OCI-LY1 (cell line): ENCODE results near the gene C1orf50.

Source experiments
- H2AFZ ChIP-seq: fragments of 200-600 bp; sonication (generic), shearing (Covaris generic); 2 replicates; pipeline ENCODE4 v1.6.0; 2014; ENCODE audit warnings: antibody characterized with exemption, mild to moderate bottlenecking, low read length
- H3F3A ChIP-seq: fragments of 200-600 bp; sonication (generic), shearing (Covaris generic); 2 replicates; pipeline ENCODE4 v1.6.0; 2014; ENCODE audit warnings: mild to moderate bottlenecking, antibody characterized with exemption, low read length, moderate library complexity; ENCODE audit not compliant: insufficient read depth
- H3K27ac ChIP-seq: fragments of 200-600 bp; sonication (generic); 2 replicates; pipeline ENCODE4 v1.5.1; 2014; ENCODE audit warnings: low read length, mixed run types, mild to moderate bottlenecking, low read depth; ENCODE audit not compliant: poor library complexity, severe bottlenecking
- H3K27me3 ChIP-seq: fragments of 200-600 bp; sonication (generic); 2 replicates; pipeline ENCODE4 v1.6.0; 2014; ENCODE audit warnings: antibody characterized with exemption, mild to moderate bottlenecking, low read length, moderate library complexity; ENCODE audit not compliant: insufficient read depth
- H3K36me3 ChIP-seq: fragments of 200-600 bp; sonication (generic); 2 replicates; pipeline ENCODE4 v1.6.1; 2014; ENCODE audit warnings: mild to moderate bottlenecking, antibody characterized with exemption, low read length, moderate library complexity, mixed read lengths; ENCODE audit not compliant: insufficient read depth
- H3K4me1 ChIP-seq: fragments of 200-600 bp; sonication (generic); 2 replicates; pipeline ENCODE4 v1.5.1; 2014; ENCODE audit warnings: mild to moderate bottlenecking, low read length, moderate library complexity; ENCODE audit not compliant: insufficient read depth, severe bottlenecking
- H3K4me2 ChIP-seq: fragments of 200-600 bp; sonication (generic), shearing (Covaris generic); 2 replicates; pipeline ENCODE4 v1.6.1; 2014; ENCODE audit warnings: low read length
- H3K4me3 ChIP-seq: fragments of 200-600 bp; sonication (generic); 2 replicates; pipeline ENCODE4 v1.5.1; 2014; ENCODE audit warnings: low read length, low read depth, mild to moderate bottlenecking, mixed read lengths; ENCODE audit not compliant: poor library complexity, severe bottlenecking
- H3K79me2 ChIP-seq: fragments of 200-600 bp; shearing (Covaris generic); 2 replicates; pipeline ENCODE4 v1.6.1; 2016; ENCODE audit warnings: mixed run types, low read length, mixed read lengths; ENCODE audit not compliant: insufficient read depth
- H3K9ac ChIP-seq: fragments of 200-600 bp; sonication (generic), shearing (Covaris generic); 2 replicates; pipeline ENCODE4 v1.6.1; 2014; ENCODE audit warnings: mild to moderate bottlenecking, low read length, mixed read lengths
- H3K9me2 ChIP-seq: fragments of 200-600 bp; sonication (generic), shearing (Covaris generic); 2 replicates; pipeline ENCODE4 v1.6.1; 2014; ENCODE audit warnings: low read depth, mild to moderate bottlenecking, low read length, mixed read lengths
- H3K9me3 ChIP-seq: fragments of 200-600 bp; shearing (Covaris generic); 2 replicates; pipeline ENCODE4 v1.6.1; 2014; ENCODE audit warnings: low read length, mixed read lengths
- H4K20me1 ChIP-seq: fragments of 200-600 bp; sonication (generic), shearing (Covaris generic); 2 replicates; pipeline ENCODE4 v1.6.0; 2016; ENCODE audit warnings: mild to moderate bottlenecking, low read length; ENCODE audit not compliant: insufficient read depth
- EZH2 ChIP-seq: fragments of 200-600 bp; sonication (generic), shearing (Covaris generic); IDR thresholded peaks from 2 replicates; pipeline ENCODE4 v1.8.0; 2017; ENCODE audit warnings: borderline replicate concordance, mixed run types, mild to moderate bottlenecking, antibody characterized with exemption, low read length, moderate library complexity, mixed read lengths
- TF ChIP-seq, protein P1 (sequence below): fragments of 200-600 bp; sonication (generic), shearing (Covaris generic); IDR thresholded peaks from 2 replicates; pipeline ENCODE4 v1.5.1; 2017; ENCODE audit warnings: mild to moderate bottlenecking, antibody characterized with exemption, low read length, moderate library complexity, mixed read lengths

C1orf50 gene

DNA sequence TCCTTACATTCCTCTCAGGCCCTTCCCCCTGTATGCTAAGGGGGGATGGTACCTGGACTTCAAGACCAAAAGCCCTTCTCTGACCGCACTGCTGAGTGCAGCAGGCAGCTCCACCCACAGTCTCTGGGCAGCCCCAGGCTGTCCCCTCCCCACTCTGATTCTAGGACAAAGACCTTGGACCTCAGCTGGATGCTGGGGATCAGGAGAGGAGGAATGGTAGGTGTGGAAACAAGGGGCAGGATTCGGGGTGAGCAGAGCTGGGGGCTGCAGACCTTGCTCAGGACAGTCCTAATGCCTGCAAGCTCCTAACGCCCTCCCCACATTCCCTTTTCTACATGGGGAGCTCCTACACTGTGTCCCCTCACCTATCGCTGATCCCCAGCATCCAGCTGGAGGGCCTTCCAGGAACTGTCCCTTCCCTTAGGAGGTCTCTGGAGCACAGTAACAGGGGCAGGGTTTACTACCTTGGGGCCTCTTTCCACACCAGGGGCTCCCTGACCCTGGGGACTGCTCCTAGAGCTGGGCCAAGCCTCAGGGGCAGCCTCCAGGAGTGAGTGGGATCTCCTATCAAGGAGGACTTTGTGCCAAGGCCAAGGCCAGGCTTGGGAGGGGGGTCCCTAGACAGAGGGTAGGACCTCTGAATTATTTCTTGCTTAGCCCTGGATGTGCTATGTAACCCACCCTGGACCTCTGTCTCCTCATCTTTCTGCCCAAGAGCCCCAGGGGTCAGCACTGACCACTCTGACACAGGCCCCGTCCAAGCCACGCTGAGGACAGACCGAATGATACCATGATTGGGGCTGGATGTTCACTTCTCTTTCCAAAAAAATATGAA lies 32.6 kb upstream of the C1orf50 start:
- Histone ChIP-seq H3K27ac (no peak overlapping the region), H3K4me1 (no peaks in the 10 kb centered on the region), H3K9me3 (no peaks in the 10 kb centered on the region), H3K27me3 (peaks cover 3% of the 10 kb centered on the region; the same call in 1 of the 2 replicates), H4K20me1 (no peaks in the 10 kb centered on the region), H3K4me2 (no peak overlapping the region), H3F3A (no peaks in the 10 kb centered on the region), H3K4me3 (no peak overlapping the region), H2AFZ (no peak overlapping the region), H3K9ac (no peak overlapping the region), H3K9me2 (no peaks in the 10 kb centered on the region), H3K36me3 (no peaks in the 10 kb centered on the region), H3K79me2 (no peaks in the 10 kb centered on the region)
- TF ChIP-seq EZH2, result no peak
- TF ChIP-seq, protein P1, sequence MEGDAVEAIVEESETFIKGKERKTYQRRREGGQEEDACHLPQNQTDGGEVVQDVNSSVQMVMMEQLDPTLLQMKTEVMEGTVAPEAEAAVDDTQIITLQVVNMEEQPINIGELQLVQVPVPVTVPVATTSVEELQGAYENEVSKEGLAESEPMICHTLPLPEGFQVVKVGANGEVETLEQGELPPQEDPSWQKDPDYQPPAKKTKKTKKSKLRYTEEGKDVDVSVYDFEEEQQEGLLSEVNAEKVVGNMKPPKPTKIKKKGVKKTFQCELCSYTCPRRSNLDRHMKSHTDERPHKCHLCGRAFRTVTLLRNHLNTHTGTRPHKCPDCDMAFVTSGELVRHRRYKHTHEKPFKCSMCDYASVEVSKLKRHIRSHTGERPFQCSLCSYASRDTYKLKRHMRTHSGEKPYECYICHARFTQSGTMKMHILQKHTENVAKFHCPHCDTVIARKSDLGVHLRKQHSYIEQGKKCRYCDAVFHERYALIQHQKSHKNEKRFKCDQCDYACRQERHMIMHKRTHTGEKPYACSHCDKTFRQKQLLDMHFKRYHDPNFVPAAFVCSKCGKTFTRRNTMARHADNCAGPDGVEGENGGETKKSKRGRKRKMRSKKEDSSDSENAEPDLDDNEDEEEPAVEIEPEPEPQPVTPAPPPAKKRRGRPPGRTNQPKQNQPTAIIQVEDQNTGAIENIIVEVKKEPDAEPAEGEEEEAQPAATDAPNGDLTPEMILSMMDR, result no peak

DNA sequence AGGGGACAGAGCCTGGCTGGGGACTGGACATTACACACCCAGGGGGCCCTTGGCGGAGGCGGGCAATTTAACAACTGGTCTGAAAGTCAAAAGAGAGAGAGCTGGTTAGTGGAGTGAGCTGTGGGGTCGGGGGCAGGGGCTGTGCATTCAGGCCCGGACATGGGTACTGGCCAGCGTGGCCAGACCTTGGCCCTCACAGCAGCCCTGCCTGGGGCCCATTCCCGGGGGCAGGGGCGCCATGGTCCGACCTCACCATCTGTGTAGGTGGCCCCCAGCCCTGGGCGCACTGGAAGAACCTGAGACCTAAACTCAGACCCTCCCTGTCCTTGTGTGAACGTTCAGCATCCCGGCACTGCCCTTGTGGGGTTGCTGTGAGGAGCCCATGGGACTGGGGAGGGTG lies 32.0 kb upstream of the C1orf50 start:
- Histone ChIP-seq H3K4me1 (no peaks in the 10 kb centered on the region), H3K36me3 (no peaks in the 10 kb centered on the region), H3K9me2 (no peaks in the 10 kb centered on the region), H3K9me3 (no peaks in the 10 kb centered on the region), H3K4me3 (no peak overlapping the region), H3K4me2 (no peak overlapping the region), H3K27me3 (peaks cover 3% of the 10 kb centered on the region; the same call in 1 of the 2 replicates), H3F3A (no peaks in the 10 kb centered on the region), H3K9ac (no peak overlapping the region), H3K27ac (no peak overlapping the region), H4K20me1 (no peaks in the 10 kb centered on the region), H3K79me2 (no peaks in the 10 kb centered on the region), H2AFZ (no peak overlapping the region)
- TF ChIP-seq EZH2, result no peak
- TF ChIP-seq, protein P1, result no peak

DNA sequence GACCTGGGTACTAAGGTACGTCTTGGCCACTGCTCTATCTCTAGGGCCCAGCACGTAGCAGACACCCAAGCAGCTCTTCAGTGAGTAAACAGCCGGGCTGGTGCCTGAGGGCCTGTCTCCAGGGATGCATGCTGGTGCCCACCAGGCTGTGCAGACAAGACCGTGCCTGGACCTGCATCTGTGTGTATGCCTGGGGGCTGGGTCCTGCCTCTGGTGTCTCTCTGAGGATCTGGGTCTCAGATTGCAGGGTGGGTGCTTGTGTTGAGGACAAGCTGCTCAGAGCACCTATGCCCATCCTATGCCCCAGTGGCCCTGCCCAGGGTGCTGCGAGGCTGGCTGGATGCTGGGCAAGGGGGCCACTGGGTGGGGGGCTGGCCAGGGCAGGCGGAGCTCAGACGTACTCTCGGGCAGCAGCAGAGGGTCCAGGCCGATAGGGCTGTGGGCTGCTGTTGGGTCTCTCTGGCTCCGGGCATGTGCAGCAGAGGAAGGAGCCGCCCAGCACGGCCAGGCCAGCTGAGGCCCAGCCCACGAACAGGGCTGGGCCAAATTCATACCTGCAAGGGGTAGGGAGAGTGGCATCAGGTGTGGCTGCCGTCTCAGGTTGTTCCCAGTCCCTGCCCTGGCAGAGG lies 31.5 kb upstream of the C1orf50 start:
- Histone ChIP-seq H3K9me2 (no peaks in the 10 kb centered on the region), H2AFZ (no peak overlapping the region), H3K36me3 (no peaks in the 10 kb centered on the region), H3K27ac (no peak overlapping the region), H3K4me2 (no peak overlapping the region), H4K20me1 (no peaks in the 10 kb centered on the region), H3K4me3 (no peak overlapping the region), H3K9me3 (no peaks in the 10 kb centered on the region), H3K79me2 (no peaks in the 10 kb centered on the region), H3F3A (no peaks in the 10 kb centered on the region), H3K27me3 (peaks cover 3% of the 10 kb centered on the region; the same call in 1 of the 2 replicates), H3K4me1 (no peaks in the 10 kb centered on the region), H3K9ac (no peak overlapping the region)
- no peak for TF ChIP-seq EZH2
- TF ChIP-seq, protein P1, result no peak
